ENCODE measurements around the gene DHRS4L2.
"Not testable (repeated sequence)": the region's sequence is repeated elsewhere in the genome, so short reads cannot be mapped to it uniquely, and the experiment has no call there.

The DHRS4L2 gene

DNA sequence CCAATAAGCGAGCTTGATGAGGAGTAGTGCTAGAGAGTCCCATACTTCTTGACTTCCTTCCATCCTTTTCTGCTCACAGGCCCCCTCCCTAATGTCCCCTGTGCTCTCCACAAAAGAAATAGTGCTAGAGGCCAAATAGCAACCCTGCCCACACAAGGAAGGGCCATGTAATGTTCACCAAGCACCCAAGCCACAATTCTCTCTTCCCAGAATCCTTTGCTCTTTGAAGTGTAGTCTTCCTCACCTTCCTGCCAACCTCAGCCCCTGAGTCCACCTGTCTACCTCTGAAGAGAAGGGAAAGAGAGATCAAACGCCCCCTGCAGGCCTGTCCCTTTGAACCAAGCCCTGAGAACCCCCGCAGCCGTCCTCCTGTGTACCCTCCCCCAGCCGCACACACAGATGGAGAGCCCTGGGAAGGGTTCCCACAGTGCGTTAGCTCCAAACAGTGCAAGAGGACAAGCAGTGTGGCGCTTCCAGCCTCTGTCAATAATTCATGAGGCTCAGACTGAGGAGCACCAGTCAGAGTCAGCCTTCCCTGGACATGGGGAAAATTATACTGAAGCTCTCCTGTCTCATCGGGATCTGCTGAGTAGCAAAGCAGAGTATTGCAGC lies 37.0 kb upstream of the DHRS4L2 start:
- no peak for TF ChIP-seq CTCF (conservative IDR thresholded peaks at IDR 0.05; ENCODE audit: low read depth)
- ChIA-PET CTCF (no interaction called here), POLR2A (ENCODE audit: low non-redundant PET) (no interaction called here)
- H3K27ac ChIP-seq: no peak overlapping the region
- no peak for DNase-seq (ENCODE audit: low spot score)

DNA sequence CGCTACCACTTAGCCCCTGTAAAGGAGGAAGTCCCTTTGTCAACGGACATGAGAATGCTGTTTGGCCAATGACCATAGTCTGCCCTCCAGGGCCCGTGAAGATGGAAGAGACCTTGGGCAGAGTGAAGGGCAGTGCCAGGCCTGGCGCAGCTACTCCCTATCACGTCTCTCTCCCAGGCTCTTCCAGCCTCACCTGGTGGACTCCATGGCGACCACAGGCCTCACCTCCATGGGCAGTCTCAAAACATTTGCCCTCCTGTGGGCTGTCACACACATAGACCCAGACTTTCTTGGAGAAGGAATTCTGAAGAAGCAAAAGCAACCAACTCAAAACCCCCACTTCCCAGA lies 35.6 kb upstream of the DHRS4L2 start:
- DNase-seq (ENCODE audit: low spot score); POLR2A ChIA-PET (ENCODE audit: low non-redundant PET): not testable (repeated sequence)
- peak overlapping the region; percentile 85 for H3K27ac ChIP-seq
- CTCF ChIA-PET: interaction anchor here (0.6 to 0.8 kb wide), 3 partner anchors 18 to 242 kb away, joined by 3 to 4 read pairs (median 3); no protein-coding TSS in a partner anchor

GRCh38 chr14:23953464-23954278 lies 35.1 kb upstream of the DHRS4L2 start, which contains the start of gene DHRS4:
Gene DHRS4 (plus strand): TSS chr14:23953770. CDS start chr14:23953789, 19 bp downstream.
- CTCF ChIA-PET: interaction anchor here (0.6 to 0.7 kb wide), 2 partner anchors 20 to 242 kb away, joined by 3 read pairs; no protein-coding TSS in a partner anchor
- peak within 1 kb of the TSS; percentile 85 for H3K27ac ChIP-seq
- POLR2A ChIA-PET (ENCODE audit: low non-redundant PET): no interaction called here
- DNase-seq (ENCODE audit: low spot score): peak; percentile 79
- TF ChIP-seq CTCF (conservative IDR thresholded peaks at IDR 0.05; ENCODE audit: low read depth): peak; percentile 88

DNA sequence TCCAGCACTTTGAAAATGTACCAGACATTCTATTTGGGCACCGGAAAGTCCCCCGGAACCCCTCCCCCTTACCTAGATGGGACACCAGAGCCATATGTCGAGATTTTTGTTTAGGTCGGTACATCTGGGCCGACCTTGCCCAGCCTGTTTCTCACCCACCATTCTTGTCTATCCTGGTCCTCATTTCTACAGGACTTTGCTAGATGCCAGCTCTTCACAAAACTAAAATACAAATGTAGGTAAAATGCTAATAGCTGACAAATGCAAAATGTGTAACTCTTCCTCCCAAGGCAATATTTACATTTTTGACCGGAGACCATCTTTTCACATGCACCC lies 34.5 kb upstream of the DHRS4L2 start:
- POLR2A ChIA-PET (ENCODE audit: low non-redundant PET): not testable (repeated sequence)
- H3K27ac ChIP-seq: peak overlapping the region; percentile 85

GRCh38 chr14:23954965-23955364 lies 33.8 kb upstream of the DHRS4L2 start:
- DNase-seq (ENCODE audit: low spot score); CTCF ChIA-PET; POLR2A ChIA-PET (ENCODE audit: low non-redundant PET): not testable (repeated sequence)
- H3K27ac ChIP-seq: peak overlapping the region; percentile 85

More for the DNA sequence above, 34.5 kb upstream of the DHRS4L2 start:
- CTCF ChIA-PET; DNase-seq (ENCODE audit: low spot score): not testable (repeated sequence)
- TF ChIP-seq CTCF (conservative IDR thresholded peaks at IDR 0.05; ENCODE audit: low read depth): peak; percentile 53; the same call in 1 of the 2 replicates

GRCh38 chr14:23955811-23956210 lies 32.9 kb upstream of the DHRS4L2 start:
- DNase-seq (ENCODE audit: low spot score); POLR2A ChIA-PET (ENCODE audit: low non-redundant PET); H3K27ac ChIP-seq; CTCF ChIA-PET: not testable (repeated sequence)

GRCh38 chr14:23957913-23958569 lies 30.7 kb upstream of the DHRS4L2 start:
- H3K27ac ChIP-seq; DNase-seq (ENCODE audit: low spot score); CTCF ChIA-PET; POLR2A ChIA-PET (ENCODE audit: low non-redundant PET): not testable (repeated sequence)

GRCh38 chr14:23960899-23961298 lies 27.8 kb upstream of the DHRS4L2 start:
- CTCF ChIA-PET; DNase-seq (ENCODE audit: low spot score); POLR2A ChIA-PET (ENCODE audit: low non-redundant PET); H3K27ac ChIP-seq: not testable (repeated sequence)

GRCh38 chr14:23961704-23962103 lies 27.0 kb upstream of the DHRS4L2 start:
- POLR2A ChIA-PET (ENCODE audit: low non-redundant PET); H3K27ac ChIP-seq; CTCF ChIA-PET; DNase-seq (ENCODE audit: low spot score): not testable (repeated sequence)

DNA sequence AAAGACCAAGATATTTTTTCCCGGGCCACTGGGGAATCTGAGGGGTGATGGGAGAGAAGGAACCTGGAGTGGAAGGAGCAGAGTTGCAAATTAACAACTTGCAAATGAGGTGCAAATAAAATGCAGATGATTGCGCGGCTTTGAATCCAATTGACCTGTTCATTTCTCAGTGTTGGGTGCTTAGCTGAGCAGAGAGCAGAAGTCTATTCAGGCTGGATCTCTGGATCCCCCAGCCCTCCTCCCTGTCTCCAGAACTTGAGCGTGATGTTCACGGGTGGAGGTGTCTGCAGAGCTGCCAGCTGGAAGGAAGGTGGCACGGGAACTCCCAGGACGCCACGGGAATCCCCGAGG lies 19.6 kb upstream of the DHRS4L2 start:
- POLR2A ChIA-PET (ENCODE audit: low non-redundant PET); CTCF ChIA-PET; DNase-seq (ENCODE audit: low spot score); H3K27ac ChIP-seq: not testable (repeated sequence)

DNA sequence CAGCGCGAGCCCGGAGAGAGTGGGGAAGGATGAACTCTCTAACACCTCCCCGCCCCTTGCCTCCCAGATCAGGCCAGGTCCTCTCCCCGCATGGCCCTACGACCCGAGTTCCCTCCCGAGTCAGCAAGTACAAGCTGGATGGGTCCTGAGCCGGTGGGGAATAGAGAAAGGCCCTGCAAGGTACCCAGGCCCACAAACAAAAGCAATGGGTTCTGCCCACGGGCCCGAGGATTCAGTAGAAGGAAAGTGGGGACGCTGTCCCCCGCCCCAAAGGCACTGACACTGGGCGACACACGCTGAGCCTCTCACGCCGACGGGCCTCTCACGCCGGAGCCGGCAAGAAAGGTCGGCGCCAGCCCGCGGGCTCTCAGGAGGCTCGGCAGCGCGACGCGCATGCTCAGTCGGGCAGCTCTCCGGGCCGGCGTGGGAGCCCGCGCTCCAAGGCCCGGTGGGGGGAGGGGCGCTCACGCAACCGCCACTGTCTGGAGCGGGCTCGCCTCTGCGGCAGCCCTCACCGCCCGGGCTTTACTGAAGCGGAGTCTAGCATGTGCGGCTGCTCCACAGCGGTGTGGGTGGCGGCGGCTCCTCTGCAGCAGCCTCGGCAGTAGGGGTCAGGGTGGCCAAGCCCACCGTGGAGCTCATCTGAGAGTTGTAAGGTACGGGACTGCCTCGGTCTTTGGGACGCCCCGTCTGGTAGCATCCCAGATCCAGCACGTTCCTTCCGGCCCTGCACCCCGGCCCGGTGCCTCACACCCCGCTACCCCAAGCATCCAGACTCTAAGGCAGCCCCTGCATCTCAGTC lies 19.0 kb upstream of the DHRS4L2 start:
- POLR2A ChIA-PET (ENCODE audit: low non-redundant PET); H3K27ac ChIP-seq; DNase-seq (ENCODE audit: low spot score); CTCF ChIA-PET: not testable (repeated sequence)

GRCh38 chr14:23970283-23970659 lies 18.5 kb upstream of the DHRS4L2 start:
- POLR2A ChIA-PET (ENCODE audit: low non-redundant PET); H3K27ac ChIP-seq; CTCF ChIA-PET; DNase-seq (ENCODE audit: low spot score): not testable (repeated sequence)

DNA sequence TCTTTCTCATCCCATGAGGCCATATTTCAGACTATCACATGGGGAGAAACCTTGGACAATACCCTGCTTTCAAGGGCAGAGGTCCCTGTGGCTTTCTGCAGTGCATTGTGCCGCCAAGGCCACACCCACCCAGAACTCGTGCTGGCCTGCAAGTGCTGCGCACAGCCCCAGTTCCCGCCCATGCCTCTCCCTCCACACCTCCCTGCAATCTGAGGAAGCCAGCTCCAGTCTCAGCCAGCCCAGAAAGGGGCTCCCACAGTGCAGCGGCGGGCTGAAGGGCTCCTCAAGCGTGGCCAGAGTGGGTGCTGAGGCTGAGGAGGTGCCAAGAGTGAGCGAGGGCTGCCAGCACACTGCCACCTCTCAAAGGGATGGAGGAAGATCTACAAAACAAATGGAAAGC lies 15.6 kb upstream of the DHRS4L2 start:
- H3K27ac ChIP-seq; DNase-seq (ENCODE audit: low spot score); POLR2A ChIA-PET (ENCODE audit: low non-redundant PET): not testable (repeated sequence)
- CTCF ChIA-PET: interaction anchor here (0.6 kb wide), 1 partner anchor 20 kb away, joined by 3 read pairs; no protein-coding TSS in a partner anchor
